GM19238 (cell line): Measurements from ENCODE around the gene MNT.
A peak's percentile ranks its signal among the peaks of the same experiment; 100 is the strongest.

ENCODE experiments used
- DNase-seq: peaks from one replicate; pipeline ENCODE4 v3.0.0; 2011; ENCODE audit warnings: low spot score; ENCODE audit not compliant: insufficient read length

MNT gene

DNA sequence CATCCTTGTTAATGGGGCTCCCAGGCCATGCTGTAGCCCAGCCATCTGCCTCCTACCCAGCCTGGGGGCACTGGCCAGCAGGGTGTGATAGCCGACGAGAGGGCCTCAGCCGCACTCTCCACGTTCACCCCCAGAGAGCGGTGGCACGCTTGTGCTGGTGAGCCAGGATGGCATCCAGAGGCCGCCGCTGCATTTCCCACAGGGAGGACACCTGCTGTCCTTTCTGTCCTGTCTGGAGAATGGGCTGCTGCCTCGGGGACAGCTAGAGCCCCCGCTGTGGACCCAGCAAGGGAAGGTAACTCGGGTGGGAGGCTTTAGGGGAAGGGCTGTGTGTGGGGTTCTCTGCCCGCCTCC lies 36.1 kb downstream of the MNT start:
- no peak for DNase-seq

DNA sequence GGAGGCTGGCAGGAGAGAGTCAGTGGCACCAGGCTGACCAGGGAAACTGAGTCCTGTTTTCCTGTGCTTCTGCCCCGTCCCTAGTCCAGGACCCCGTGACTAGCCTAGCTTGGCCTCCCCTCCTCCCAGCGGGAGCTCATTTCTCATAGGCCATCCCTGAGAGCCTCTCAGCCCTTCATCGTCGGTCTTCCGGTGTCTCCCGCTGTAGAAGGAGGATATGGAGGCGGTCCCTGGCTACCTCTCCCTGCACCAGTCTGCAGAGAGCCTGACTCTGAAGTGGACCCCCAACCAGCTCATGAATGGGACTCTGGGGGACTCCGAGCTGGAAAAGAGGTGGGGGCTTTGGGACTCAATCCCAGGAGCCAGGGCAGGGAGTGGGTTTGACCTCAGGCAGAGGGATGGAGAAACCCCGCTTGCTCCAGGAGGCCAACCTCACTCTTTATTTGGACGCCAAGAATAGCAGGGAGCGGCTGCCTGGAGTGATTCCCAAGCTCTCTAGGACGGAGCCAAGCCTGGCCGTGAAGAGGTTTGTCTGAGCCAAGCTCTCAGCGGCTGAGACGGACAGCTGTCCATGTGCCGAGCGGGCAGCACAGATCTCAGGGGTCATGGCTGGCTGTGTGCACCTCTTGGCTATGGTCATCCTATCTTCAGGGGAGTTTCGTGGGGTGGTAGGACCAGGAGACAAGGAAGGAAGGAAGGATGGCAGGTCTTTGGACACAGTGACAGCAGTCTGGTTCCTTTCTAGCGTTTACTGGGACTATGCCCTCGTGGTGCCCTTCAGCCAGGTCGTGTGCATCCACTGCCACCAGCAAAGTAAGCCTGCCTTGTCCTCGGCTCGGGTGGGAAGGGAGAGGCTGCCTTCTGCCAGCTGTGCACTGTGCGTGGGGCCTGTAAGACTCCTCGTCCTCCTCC lies 36.8 kb downstream of the MNT start:
- no peak for DNase-seq

DNA sequence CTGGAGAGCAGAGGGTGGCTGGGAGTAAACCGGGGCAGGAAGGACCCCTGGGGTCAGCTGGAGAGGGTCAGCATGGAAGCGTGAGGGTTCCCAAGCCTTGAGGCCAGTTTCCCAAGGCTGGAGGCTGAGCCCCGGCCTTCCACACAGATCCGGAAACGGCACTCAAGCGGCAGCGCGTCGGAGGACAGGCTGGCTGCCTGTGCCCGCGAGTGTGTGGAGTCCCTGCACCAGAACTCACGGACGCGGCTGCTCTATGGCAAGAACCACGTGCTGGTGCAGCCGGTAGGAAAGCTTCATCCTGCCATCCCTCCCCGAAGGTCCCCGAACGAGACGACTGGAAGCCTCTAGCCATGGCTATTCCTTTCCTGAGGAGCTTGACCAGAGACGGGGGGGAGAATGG lies 37.5 kb downstream of the MNT start:
- no peak for DNase-seq

DNA sequence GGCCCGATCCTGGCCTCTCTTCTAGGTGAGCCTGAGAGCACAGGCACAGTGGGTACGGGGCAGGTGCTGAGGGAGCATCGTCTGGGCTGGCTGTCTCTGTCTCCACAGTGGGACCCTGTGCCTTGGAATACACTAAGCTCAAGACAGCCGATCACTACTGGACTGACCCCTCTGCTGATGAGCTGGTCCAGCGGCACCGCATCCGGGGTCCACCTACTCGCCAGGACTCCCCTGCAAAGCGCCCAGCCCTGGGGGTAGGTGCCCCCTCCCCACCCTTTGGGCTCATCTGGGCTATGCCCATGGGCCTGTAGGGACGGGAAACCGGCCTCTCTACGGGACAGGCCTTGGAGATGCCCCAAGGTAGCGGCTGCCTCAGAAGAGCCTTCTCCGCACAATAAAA lies 38.0 kb downstream of the MNT start:
- DNase-seq, result no peak

DNA sequence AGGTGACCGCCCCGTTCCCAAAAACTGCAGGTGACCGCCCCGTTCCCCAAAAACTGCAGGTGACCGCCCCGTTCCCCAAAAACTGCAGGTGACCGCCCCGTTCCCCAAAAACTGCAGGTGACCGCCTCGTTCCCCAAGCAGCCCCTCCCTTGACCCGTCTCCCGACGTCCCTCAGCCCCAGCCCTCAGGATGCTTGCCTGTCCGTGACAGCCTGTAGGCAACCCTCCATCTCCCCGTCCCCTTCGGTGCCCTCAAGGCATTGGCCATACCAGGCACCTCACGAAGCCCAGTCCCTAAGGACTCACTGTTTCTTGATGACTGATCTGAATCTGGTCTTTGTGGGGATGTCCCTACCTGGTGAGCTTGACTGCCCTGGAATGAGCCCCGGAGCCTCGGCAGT lies 38.4 kb downstream of the MNT start:
- no peak for DNase-seq

DNA sequence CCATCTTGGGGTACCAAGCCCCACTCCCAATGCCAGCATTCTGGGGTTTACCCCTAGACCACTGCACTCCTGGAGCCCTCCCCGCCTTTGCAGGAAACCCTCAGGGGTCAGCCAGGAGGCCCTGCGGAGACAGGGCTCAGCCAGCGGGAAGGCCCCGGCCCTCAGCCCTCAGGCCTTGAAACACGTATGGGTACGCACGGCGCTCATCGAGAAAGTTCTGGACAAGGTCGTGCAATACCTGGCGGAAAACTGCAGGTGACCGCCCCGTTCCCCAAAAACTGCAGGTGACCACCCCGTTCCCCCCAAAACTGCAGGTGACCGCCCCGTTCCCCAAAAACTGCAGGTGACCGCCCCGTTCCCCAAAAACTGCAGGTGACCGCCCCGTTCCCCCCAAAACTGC lies 38.8 kb downstream of the MNT start:
- DNase-seq, result no peak

DNA sequence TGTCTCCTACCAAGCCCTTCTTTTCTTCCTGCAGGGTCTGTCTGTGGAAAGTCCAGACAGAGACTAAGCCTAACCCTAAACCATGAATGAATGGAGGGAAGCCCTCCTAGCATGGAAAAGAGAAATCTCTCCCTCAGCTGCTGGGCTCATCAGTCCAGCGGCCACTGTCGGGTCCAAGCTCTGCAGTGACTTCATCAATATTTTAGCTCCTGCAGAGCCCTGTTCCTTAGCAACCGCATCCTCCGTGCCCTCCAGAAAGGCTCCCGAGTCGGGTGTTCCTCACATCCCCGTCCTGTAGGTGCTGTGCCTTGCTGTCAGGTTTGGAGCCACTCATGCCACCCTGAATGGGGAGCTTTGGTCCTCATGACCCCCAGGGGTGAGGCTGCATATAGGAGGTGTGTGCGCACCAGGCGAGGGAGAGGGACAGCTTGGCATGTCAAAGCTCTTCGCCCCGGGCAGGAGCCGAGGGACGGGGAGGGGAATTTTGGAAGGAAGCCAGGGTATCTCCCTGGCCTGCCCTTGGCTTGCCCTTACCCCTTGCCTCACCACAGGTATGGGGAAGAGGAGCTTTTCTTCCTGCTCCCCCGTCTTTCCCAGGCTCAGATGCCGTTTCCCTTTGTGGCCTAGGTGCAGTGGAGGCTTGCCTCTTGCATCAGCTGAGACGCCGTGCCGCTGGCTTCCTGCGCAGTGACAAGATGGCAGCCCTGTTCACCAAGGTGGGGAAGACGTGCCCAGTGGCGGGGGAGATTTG lies 39.7 kb downstream of the MNT start:
- DNase-seq, result no peak

DNA sequence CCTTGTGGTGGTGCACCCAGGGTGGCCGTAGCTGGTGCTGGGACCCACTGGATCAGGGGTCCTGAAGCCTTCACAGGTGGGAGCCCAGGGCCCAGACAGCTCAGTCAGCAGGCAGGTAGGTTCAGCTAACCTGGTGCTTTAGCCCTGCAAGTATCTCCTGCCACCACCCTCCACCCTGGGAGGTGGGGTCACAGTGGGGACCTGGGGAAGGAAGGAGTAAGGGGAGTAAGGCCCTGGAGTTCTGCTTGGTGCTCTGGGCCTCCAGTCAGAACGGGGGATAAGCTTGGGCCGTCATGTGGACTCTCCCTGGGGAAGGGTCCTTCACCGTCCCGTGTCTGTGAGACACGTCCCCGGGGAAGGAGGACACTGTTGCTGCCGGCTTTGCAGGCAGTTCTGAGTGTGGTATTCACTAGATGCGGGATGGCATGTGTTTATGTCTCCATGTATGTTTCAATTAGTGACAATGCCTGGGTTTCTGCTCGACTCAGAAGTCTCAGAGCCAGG lies 42.9 kb downstream of the MNT start:
- DNase-seq, result no peak

DNA sequence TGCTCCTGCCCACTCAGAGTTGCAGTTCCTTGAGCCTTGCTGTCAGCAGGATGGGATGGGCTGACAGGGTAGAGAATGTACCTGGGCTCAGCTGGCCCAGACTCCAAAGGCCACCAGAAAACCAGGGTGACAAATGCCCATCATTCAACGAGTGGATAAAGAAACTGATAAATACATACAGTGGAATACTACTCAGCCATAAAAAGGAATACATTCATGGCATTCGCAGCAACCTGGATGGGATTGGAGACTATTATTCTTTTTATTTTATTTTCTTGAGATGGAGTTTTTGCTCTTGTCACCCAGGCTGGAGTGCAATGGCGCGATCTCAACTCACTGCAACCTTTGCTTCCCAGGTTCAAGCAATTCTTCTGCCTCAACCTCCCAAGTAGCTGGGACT lies 43.6 kb downstream of the MNT start:
- no peak for DNase-seq

DNA sequence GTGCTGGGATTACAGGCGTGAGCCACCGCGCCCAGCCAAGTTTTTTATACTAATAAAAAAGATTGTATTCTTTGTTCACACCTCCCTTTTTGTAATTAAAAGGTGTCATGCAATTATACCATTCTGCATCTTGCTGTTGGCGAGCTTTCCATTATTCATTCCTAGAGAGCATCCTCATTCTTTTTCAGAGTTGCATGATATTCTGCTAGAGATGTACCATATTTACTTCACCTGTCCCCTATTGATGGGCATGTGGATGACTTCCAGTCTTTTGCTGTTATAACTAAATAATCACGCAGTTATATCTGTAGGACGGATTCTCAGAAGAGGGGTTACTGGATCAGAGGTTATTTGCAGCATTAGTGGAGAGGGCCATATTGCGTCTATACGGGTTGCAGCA lies 46.5 kb downstream of the MNT start:
- DNase-seq, result no peak

DNA sequence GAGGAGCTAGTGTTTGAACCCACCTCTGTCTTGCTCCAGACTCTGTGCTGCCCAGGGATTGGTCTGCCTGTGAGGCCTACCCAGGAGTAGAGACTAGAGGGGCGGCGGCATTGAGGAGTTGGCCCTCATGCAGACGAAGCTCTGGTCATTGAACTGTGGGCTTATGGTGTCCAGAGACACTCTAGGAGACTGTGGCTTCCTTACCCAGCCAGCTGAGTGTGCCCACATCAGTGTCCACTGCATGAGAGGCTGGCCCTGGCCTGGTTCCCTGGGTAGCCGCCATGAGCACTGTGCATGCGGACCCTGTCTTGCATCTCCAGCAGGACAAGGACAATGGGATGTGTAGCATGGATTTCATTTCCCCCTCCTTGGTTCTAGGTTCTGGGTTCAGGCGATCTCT lies 49.6 kb downstream of the MNT start:
- no peak for DNase-seq

DNA sequence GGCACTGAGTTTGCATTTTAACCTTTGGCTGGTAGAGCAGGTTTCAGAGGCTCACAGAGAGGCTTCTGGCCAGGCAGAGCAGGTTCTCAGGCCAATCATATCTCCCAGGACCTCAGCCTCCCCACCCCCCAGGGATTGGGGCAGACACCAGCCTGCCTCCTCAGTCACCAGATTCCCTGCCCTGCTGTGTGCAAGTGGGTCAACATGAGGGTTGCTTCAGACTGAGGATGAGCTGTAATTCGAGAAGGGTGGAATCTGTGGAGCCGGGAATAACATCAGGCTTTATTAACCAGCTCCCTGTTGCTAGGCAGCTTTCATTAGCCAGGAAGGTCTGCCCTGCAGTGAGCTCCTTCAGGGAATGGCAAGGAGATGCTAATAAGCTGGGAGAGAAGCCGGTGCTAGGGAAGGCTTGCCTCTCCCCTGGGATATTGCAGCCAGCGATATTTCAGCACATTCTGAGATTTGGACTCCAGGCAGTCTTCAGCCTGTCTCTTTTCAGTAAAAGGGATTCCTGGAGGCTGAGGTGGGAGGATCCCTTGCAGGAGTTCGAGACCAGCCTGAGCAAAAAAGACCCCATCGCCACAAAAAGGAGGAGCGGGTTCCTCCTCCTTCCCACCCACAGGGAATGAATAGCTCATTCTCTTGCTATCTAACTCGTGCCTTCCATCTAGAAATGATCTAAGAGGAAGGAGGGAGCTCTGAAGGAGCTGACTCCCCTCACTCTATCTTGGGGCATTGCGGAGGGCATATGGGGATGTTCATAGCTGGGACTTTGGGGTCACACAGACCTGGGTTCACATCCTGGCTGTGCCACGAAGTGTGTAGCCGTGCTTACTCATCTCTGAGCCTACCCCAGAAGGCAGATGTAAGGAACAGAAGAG lies 52.8 kb downstream of the MNT start:
- DNase-seq, result no peak

DNA sequence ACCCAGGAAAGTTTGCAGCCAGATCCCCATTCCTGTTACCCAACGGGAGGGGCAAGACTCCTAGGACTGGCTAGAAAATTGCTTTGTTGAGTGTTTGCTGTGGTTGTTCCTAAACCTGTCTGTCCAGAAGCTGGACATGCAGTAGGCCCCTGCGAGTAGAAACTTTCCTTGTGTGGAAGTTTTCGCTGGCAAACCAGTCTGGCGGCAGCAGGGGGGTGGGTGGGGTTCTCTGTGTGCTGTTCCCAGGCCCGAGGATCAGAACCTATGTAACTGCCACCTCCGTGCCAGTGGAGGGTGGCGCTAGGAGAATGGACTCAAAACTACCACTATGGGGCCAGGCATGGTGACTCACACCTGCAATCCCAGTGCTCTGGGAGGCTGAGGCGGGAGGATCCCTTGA lies 54.4 kb downstream of the MNT start:
- DNase-seq, result no peak

DNA sequence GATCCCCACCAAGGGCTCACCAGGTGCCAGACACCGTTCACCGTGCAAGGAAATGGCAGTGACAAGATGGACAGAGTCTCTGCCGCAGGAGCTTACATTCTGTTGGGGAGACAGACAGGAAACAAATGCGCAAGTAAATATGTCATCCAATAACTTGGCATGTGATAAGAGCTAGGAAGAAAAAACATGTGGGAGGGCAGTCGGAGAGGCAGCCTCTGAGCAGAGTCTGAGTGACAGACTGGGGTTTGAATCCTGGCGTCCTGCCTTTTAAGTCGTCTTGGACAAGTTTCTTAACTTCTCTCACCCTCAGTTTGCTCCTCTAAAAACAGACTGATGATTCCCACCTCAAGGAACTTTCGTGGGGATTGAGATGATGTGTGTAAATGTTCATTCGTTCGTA lies 56.3 kb downstream of the MNT start:
- no peak for DNase-seq

DNA sequence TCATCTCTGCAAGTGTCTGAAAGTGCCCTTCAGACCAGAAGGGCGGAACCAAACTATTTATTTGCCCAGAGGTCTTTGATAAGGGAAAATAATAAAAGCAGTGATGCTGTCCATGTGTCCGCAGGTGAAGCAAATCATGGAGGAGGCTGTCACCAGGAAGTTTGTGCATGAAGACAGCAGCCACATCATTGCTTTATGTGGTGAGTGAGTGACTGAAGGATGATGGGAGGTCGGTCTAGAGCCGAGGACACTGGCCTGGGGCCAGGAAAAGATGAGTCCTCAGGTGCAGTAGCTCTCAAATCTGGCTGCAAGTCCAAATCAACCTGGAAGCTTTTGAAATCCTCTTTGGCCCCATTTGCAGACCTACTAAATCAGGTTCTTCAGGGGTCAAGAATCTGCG lies 57.4 kb downstream of the MNT start:
- DNase-seq, result no peak

DNA sequence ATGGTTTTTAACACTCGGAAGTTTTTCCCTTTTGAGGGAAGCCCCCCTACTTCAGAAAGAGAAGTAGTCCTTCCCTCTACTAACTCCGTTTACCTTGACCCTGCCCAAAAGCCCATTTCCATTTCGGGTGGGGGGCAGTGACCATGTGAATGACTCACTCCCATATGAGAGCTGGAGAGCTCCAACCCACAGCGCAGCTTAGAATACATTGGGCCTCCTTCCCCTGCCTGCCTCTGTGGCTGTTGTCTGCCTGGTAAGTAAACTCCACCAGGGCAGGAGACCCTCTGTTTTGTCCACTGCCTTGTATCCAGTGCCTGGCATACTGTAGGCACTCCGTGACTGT lies 62.6 kb downstream of the MNT start:
- no peak for DNase-seq

DNA sequence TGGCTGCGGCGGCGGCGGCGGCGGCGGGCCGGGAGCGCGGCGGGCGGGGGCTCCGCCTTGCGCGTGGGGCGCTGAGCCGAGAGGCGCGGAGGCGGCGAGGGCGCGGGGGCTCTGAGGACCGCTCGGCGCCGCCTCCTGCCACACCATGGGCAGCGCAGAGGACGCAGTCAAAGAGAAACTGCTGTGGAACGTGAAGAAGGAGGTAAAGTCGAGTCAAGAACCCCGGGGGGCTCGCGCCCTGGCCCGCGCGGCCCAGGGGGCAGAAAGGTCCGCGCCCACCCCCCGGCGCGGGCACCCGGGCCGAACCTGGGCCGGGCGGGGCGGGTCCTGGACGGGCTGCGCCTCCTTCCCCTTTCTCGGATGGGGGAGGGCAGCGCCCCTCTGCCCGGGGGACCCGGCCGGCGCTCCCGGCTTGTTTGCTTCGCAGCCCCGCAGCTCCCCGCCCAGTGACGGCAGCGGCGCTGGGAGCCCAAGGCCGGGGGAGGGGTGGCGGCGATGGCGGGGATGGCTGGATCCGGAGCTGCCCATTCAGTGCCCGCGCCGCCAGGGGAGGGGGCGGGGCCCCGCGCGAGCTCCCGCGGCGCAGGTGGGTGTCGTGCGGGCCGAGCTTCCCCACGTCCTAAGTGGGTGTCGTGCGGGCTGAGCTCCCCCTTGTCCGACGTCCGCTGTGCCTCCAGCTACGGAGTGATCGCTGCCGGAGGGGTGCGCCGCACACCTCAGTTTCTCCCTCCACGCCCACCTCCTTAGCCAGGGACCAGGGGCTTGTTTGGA lies 63.1 kb downstream of the MNT start:
- peak; percentile 70 for DNase-seq

DNA sequence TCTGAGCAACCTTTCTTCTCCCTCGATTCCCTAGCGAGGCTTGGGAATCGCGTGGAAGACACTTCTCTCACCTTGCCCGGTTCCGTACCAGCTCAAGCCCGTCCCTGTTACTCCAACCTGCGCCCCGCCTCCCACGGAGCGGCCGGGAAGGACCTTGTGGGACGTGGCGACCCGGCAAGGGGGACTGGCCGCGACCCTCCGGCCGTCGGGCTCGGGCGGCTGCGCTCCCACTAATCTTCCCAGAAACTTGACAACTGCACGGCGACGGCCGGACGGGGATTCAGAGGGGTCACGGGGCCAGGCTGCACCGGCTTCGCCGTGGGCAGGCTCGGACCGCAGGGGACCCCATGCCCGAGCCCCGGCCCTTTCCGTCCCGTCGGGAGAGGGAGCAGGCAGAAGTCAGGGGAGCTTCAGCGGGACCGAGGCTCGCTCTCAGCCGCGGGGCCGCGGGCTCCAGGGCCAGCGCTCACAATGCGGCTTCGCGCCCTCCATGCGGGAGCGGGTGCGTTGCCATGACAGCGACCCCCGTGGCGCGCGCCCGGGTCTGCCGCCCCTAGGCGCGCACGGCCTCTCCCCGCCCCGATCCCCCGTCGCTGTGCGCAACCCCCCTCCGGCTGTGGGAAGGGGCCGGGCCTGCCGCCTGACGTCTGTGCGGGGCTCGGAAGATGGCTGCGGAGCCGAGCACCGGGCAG lies 63.9 kb downstream of the MNT start, which contains the start of gene SGSM2:
SGSM2 (plus strand) TSS at position 650 of the 692 bp plus-strand sequence. CDS start 188 bp downstream, outside the sequence.
- peak; percentile 81 for DNase-seq

DNA sequence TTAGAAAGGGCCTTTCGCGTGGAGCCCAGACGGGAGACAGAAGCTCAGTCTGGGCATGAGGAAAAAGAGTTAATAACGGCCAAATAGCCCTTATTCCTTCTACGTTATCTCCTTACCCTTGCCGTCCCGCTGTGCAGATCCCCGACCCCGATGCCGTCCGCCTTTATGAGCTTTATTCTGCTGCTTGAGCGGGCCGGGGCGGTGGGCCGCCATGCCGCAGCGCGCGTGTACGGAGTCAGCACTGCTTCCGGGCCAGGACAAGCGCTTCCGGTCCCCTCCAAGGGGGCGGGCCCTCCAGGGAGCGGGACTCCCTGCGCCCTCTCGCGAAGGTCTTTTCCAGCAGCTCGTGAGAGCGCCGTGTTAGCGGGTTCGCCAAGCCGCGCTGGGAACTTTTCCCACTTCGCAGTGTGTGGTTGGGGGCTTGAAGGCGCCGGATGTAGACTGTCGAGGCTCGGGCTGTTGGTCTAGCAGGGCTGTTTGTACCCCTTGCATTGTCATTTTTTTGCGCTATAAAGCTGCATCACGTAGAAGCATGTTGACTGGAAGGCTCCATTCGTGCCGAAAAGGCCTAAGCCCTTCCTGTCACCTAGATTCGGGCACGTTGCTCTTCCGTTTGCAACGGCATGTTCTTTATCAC lies 64.5 kb downstream of the MNT start, which contains the start of gene TSR1:
TSR1 (minus strand) TSS at position 243 of the 637 bp plus-strand sequence; CDS start at position 213, 30 bp downstream.
- DNase-seq, result peak; percentile 99
